GM19324 (cell line): ENCODE measurements around the gene CUEDC1.
"Not testable (repeated sequence)": the region's sequence is repeated elsewhere in the genome, so short reads cannot be mapped to it uniquely, and the experiment has no call there.

Experiments
- ATAC-seq: cut with Tn5 transposase; IDR thresholded peaks from one replicate; pipeline ENCODE4 v1.9.1; 2021; ENCODE audit warnings: mild to moderate bottlenecking, moderate library complexity; ENCODE audit not compliant: unreplicated experiment, low FRiP score

The CUEDC1 gene

DNA sequence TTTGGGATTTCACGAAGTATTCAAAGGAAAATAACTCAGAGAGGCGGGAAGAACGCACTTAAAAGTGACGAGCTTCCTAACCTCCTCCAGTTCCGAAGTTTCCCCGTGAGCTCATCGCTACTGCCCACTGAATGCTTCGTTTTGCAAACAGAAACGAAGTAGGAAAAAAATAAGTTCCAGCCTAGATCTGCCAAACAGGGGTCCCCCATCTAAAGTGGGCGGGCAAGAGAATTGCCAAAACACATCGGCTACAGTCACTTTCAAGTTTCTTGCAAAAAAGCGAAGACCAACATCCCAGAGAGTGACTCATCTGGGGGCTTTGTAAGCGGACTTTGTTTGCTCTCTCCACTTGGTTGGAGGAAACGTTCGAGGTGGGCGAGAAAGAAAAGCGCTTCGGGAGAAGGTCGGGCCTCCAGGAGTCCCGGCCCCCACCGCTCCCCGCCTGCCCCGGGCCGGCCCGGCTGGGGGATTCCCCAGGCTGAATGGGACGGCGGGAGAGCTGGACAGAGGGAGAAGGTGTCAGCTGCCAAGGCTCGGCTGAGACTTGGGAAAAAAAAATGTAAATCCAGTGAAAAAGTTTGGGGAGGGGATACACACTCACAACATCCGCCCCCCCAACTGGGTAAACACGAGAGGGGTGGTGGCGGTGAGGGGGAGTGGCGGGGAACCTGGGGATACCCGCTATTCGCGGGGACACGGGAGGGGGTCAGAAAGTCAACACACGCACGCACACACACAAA lies 31.8 kb upstream of the CUEDC1 start:
- ATAC-seq = peak; percentile 1

DNA sequence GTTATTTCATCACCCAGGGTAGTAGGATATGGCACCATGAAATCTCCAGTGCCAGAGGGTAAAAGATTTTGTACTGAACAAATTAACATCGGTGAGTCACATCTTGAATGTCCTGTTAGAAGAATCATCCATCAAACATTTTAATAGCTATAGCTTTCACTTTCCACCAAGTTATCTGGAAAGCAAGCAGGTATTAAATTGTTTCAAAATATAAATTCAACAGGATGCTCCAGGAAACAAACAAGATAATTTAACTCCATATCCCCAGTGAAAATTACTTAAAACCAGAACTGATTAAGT lies 30.4 kb upstream of the CUEDC1 start:
- no peak for ATAC-seq

DNA sequence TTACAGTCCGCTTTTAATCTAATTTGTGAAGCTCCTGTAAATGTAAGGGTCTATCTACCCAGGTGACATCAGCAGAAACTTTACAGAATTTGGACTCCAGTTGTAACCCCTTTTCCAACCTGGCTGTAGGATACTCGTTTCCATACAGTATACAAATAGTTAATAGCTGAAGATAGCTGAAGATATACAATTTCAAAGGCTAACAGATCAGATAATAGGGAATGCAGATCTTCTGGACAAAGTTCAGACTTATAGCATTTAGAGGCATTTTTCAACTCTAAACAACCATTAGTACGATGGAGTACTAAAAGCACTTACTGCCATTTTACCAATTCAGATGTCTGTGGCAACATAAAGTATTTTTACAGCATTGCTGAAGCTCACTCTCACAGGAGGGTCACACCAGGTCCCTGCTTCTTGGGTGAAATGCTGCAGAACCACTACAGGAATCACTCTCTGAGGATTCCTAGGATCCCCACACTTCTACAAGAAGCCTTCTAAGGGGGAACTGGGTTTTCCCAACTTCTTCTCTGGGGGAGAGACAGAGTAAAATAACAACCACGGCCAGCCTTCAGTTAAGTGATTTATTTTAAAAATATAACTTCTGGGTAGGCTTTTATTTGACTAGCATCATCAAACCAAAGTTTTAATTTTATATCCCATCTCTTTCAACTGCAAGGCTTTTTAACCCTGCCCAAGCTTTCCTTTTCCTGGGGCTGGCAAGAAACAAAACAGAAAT lies 29.9 kb upstream of the CUEDC1 start:
- no peak for ATAC-seq

DNA sequence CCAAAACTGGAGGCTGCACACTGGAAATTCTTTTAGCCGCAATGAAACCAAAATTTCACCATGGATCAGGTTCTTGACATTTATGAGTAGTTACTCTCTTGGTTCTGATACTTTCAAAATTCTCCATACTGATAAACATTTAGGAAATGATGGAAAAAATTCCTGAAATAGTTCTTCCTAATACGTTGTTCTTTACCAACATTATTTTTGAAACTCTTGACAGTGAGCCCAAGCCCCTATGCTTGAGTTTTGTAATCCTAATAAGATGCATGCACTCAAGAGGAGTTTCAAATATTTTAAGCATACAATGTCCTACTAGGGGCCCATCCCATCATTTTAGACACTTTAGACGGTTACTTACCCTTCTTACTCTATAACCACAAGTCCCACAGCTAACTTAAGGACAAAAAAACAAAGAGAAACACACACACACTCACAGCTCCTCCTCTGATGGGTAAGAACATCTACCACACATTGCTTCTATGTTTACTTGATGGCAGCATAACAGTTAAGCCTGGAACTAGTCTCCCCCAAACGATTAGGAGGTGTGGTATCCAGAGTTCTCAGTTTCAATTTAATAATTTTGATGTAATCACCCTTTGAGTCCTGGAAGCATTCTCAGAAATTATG lies 29.2 kb upstream of the CUEDC1 start:
- no peak for ATAC-seq

DNA sequence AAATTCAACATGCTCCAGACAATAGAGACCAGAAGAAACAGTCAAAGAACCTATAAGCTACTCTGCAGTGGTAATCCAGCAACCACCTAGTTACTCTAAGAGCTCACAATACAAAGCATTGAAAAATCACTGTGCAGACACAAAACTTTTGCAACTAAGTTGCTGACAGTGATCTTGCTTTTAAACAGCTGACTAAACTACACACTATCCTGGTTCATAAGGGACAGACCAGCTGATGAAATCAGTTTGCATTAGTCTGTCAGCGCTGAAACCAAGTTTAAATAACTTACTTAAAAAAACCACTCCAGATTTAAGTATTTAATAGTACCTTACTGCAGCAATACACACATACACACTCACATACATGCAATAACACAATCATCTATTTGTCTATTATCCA lies 28.2 kb upstream of the CUEDC1 start:
- no peak for ATAC-seq

DNA sequence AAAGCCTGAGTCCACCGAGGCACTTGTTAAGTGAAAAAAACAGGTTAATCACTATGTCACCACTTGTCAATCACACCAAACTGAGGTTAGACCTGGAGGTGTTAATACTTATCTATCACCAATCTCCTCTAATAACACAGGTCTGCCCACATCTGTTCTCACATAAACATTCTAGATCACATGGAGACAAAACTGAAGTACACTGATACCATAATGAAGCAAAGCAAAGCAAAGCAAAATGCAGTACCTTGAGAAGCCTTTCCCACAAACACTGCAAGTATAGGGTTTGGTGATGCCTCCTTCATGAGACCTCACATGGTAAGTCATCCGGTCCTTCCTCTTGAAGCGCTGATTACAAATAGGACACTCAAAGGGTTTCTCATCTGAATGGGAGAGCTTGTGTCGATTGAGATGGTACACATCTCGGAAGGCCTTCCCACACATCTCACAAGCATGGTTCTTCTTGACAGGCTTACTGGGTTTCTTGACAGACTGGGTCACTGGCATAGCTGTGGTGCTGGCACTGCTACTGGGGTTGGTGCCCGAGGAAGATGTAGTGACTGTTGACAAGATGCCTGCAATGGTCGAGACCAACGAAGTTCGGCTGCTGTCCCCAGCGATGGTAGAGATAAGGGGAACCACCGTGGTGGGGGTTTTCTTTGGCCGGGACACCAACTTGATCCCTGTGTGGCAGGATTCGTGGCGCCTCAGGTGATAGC lies 27.4 kb upstream of the CUEDC1 start:
- ATAC-seq = no peak

DNA sequence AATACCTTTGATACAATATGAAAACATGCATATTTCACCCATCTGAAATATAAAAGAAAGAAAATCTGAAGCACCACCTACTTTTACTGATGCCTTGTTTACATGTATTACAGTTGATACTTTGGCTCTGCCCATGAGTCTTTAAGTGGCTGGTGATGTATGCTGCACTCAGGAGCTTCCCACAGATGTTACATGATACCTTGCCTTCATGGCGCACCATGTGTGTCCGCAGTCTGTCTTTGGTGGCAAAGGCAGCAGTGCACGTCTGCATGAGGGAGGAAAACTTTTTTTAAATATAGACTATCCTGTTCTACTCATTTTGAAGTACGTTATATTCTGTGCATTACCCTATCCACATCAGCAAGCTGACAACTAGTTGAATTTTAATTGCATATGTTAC lies 25.3 kb upstream of the CUEDC1 start:
- ATAC-seq = no peak

DNA sequence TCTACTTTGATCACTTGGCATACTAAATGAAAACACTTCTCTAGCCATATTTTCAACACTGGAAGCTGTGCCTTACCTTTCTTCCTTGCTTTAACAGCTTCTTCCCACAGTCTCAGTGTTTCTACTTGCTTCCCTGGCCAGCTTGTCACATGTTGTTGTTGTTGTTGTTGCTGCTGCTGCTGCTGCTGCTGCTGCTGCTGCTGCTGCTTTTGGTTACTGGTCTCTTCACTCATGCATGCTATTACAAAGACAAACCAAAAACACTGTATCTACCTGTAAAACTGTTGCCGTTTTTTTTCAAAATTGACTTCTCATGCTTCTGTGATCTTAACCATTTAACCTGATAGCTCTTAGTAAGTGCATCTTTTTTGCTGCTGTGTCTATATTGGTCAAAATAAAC lies 23.9 kb upstream of the CUEDC1 start:
- no peak for ATAC-seq

DNA sequence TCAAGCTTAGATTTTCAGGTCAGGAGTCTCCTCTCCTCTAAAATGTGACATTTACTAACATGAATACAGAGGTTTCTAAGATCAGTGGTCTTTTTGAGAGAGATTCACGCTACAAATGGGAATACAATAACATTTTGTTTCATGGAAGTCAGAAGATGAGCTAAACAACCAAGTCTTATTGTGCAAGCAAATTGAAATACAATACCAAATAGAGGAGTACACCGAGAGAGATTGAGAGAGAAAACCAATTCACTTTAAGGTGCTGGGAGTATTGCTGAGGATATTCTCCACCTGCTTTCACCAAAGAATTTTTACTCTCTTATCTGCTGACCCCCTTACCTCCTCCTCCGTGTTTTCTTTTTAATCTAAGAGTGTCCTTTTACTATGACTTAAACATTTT lies 21.4 kb upstream of the CUEDC1 start:
- no peak for ATAC-seq

DNA sequence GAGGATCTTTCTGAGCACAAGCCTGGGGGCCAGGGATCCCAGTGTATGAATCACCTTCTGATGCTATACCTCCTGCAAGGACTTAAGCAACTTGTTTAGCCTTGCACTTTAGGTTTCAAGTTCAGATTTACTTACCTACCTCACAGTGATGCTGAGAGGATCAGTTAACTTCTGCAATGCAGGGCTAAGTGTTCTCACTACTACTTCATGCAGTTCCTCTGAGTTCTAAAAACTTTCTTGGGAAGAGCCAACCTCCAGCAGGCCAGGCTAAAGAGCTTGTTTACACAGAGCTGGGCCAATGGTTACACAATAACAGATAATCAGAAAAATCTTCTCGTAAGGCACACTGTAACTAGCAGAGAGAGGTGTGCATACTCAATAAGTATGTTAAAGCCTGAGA lies 19.8 kb upstream of the CUEDC1 start:
- no peak for ATAC-seq

DNA sequence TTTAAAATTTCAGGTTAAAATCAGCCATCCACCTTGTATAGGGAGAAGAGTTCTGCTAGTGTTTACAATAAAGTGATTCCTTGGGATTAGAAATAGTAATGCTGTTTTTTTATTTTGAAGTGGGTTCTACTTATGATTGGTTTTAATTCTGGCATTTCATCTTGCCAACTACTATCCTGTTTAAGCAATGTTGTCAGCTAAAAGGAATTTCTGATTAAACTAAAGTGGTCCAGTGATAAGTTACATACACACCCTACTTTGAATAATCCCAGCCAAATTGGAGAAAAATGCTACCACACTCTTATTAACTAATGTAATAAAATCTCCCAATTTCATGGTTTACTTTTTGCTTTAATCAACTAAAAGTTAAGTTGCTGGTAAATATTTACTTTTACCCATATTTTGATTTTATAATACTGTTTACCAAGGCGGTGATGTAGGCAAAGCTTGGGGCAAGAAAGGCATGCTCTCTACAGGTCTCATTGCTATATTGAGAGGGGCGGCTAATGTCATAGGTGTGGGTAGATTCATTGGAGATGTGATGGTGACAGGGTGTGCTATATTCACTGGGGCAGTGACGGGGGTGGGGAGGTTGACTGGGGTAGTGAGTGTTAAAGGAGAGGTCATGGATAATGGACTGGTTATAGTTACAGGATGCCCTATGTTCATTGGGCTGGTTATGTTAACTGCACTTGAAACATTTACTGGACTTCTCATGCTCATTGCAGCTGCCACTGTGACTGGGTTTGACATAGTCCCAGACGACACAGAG lies 19.0 kb upstream of the CUEDC1 start:
- ATAC-seq = not testable (repeated sequence)

DNA sequence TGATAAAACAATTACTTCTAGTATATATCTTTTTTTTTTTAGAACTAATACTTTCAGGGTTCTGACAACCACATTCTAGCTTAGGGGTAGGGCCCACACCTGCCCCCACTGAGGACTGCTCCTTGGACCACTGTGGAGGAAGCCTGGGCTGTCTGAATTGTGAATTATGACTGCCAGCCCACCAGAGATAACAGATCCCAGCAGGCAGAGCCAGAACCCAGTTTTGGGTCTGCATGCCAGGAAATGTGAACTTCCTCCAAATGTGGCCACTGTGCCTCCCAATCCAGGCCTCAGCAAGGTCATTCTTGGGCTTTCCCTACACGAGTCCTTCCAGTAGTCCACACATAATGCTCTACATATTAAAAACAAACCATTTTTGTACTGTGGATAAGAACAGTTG lies 16.9 kb upstream of the CUEDC1 start:
- no peak for ATAC-seq

DNA sequence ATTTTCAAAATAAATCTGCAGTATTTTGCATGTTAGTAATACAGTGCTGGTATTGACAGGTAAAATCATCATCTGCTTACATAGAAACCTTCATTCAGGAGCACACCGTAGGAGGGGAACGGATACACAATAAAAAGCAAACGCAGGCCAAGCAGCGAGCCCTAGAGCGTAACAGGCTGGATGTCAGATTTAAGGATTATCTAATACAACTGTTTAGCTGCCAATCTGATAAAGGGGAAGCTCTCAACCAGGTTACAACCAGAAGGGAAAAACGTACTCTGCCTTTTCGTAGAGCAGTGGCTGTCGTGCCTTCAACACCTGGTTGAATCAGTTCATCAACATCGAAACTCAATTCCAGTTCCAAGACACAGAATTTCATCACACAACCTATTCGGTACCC lies 16.4 kb upstream of the CUEDC1 start:
- no peak for ATAC-seq

DNA sequence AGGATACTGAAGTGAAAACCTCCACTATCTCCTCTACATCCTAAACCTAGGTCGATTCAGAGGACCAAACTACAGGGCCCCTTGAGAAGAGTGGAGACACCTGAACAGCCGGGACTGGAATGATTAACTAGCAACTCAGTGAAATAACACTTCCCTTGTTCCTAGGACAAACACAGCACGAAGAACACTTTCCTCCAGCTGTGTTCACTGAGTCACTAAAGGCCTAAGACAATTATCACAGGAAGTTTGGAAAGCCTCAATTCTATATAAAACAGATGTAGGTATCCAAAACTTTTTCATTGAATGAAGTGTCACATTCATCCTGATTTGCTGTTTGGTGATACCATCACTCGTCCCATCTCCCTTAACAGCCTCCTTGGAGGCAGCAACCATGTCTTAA lies 15.5 kb upstream of the CUEDC1 start:
- no peak for ATAC-seq

DNA sequence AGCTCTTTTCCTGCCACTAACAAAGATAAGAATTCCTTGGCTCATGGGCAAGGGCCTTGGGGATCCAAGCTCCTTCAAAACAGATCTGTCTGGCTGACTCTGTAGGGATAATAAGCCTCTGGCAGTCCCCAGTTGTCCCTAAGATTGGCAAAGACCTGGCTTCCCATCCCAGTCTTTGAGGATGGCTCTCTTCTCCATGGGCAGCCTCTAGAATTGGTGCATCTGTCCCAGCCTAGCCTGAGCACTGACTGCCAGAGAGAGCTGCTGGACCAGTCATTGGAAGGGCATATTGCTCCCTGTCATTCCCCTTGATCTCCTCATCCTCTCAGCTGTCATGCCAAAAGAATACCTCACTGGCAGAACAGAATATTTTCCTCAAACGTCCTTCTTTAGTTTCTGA lies 13.2 kb upstream of the CUEDC1 start:
- ATAC-seq = no peak

DNA sequence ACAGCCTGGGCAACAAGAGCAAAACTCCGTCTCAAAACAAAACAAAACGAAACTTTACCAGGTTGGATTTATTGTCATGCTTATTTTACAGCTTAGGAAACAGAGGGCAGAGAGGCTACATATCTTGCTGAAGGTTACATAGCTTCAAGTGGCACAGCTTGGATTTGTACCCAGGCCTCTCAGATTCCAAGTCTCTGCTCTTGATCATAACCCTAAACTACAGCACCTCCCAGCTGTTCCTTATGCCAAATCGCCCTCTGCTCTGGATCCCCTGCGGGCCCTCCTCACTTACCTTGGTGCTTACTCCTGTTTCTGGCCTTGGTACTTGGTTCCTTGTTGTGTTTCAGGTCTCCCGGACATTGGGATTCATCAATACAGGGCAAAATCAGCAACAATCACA lies 11.7 kb upstream of the CUEDC1 start:
- no peak for ATAC-seq

DNA sequence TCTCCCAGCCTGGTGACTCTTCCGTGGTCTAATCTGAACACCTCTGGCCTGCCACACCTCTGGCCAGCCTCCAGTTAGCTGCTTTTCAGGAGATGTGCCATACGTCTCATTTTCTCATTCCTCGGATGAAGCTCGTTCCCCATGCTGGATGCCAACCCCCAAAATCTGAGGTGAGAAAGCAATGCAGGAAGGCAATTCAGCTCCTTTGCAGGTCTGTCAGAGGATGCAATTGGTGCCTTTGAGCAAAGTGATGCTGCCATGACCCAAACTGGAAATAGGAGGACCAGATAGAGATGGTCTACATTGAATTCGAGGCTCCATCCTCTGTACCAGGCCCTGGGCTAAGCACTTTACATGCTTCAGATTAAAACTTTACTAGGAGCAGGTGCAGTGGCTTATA lies 11.0 kb upstream of the CUEDC1 start:
- ATAC-seq = no peak

DNA sequence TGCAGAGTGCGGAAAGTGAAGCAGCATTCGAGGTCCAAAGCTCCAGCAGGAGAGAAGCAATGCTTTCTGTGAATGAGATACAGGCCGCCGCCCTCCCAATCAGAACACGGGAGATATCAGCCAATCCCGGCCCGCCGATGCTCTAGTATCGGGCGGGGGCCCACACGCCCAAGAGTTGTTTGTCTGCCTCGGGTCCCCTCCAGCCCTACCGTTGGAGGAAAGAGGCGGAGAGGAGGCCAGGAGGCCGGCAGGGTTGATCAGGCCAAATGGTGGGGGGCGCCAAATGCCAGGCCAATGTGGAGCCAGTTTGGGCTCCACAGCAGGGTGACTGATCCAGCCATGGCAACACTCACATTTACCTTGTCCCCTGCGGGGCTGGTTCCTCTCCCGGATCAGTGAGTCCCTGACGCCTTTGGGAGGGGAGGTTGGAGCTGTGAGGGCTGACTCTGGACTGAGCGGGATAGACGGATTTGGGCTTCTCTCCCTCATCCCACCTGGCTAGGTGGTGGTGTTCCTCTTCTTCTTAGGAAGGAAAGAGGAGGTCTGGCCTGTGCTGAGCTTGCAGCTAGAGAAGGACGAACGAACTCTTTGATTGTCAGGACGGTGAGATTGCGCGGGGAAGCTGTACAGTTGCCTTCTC lies 10.4 kb upstream of the CUEDC1 start:
- ATAC-seq = no peak

DNA sequence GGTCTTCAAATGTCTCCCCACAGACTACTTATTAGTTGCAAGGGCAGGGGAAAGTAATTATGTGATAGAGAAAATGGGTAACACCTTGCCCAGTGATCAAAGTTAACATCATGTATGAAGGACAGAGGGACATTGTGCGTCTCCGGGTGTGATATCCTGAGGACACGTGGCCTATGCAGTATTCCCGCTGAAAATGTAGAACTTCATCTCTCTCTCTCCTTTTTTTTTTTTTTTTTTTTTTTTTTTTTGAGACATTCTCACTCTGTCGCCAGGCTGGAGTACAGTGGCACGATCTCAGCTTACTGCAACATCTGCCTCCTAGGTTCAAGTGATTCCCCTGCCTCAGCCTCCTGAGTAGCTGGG lies 7.9 kb upstream of the CUEDC1 start:
- ATAC-seq = no peak
